Mesendoderm (in vitro differentiated cells): ENCODE measurements around the gene SCGB1C2. TPM values are rescaled to one million over a fixed set of nuclear protein-coding genes. Genes with fewer than 3 reads are reported as not detected.
"Not testable (repeated sequence)": the region's sequence is repeated elsewhere in the genome, so short reads cannot be mapped to it uniquely, and the experiment has no call there.

Experiments
- DNase-seq: peaks from one replicate; pipeline ENCODE4 v3.0.0; 2013
- H2AK5ac ChIP-seq: 2 replicates; pipeline ENCODE4 v1.6.1; 2013; ENCODE audit warnings: low read length, inconsistent platforms
- H2BK120ac ChIP-seq: 2 replicates; pipeline ENCODE4 v1.6.1; 2013; ENCODE audit warnings: low read depth, mild to moderate bottlenecking, low read length, moderate library complexity, mixed read lengths
- H2BK15ac ChIP-seq: replicated peaks from 2 replicates; pipeline ENCODE4 v1.6.1; 2013; ENCODE audit warnings: low read depth, mild to moderate bottlenecking, moderate library complexity
- H2BK5ac ChIP-seq: 2 replicates; pipeline ENCODE4 v1.6.1; 2013; ENCODE audit warnings: low read length, inconsistent platforms
- H3K18ac ChIP-seq: 2 replicates; pipeline ENCODE4 v1.6.1; 2013; ENCODE audit warnings: mild to moderate bottlenecking, low read length, mixed read lengths
- H3K23ac ChIP-seq: one replicate; pipeline ENCODE4 v1.6.1; 2013; ENCODE audit warnings: low read length
- H3K27ac ChIP-seq: 2 replicates; pipeline ENCODE4 v1.5.1; 2013; ENCODE audit warnings: low read depth, mild to moderate bottlenecking, inconsistent platforms, low read length, moderate library complexity
- H3K27me3 ChIP-seq: 2 replicates; pipeline ENCODE4 v1.6.1; 2013; ENCODE audit warnings: low read length, control low read depth, mild to moderate bottlenecking, inconsistent platforms; ENCODE audit not compliant: insufficient read depth, poor library complexity
- H3K36me3 ChIP-seq: 2 replicates; pipeline ENCODE4 v1.6.1; 2013; ENCODE audit warnings: low read length, inconsistent platforms; ENCODE audit not compliant: control insufficient read depth, insufficient read depth
- H3K4ac ChIP-seq: one replicate; pipeline ENCODE4 v1.6.1; 2013; ENCODE audit warnings: low read depth, mild to moderate bottlenecking, low read length, moderate library complexity
- H3K4me1 ChIP-seq: 2 replicates; pipeline ENCODE4 v1.6.1; 2013; ENCODE audit warnings: low read depth, low read length, inconsistent platforms; ENCODE audit not compliant: control insufficient read depth
- H3K4me2 ChIP-seq: 2 replicates; pipeline ENCODE4 v1.6.1; 2013; ENCODE audit warnings: low read length
- H3K4me3 ChIP-seq: 2 replicates; pipeline ENCODE4 v1.5.1; 2013; ENCODE audit warnings: mild to moderate bottlenecking, low read length
- H3K56ac ChIP-seq: one replicate; pipeline ENCODE4 v1.6.1; 2013; ENCODE audit warnings: low read length
- H3K79me1 ChIP-seq: 2 replicates; pipeline ENCODE4 v1.6.1; 2013; ENCODE audit warnings: low read length, inconsistent platforms
- H3K79me2 ChIP-seq: 2 replicates; pipeline ENCODE4 v1.6.1; 2013; ENCODE audit warnings: mild to moderate bottlenecking, low read length; ENCODE audit not compliant: control insufficient read depth, insufficient read depth
- H3K9ac ChIP-seq: 2 replicates; pipeline ENCODE4 v1.6.1; 2013; ENCODE audit warnings: low read length, inconsistent platforms
- H4K5ac ChIP-seq: one replicate; pipeline ENCODE4 v1.6.1; 2013; ENCODE audit warnings: low read length
- H4K8ac ChIP-seq: one replicate; pipeline ENCODE4 v1.6.1; 2013; ENCODE audit warnings: low read depth, mild to moderate bottlenecking, control low read depth, low read length, moderate library complexity
- WGBS: extraction: QIAGEN DNeasy Blood & Tissue Kit; methylation state at CpG from one replicate; pipeline ENCODE4 v1.1.7; 2013; ENCODE audit warnings: low lambda C conversion rate, missing lambda C conversion rate; ENCODE audit not compliant: insufficient coverage; ENCODE audit errors: extremely low coverage; 5-methylcytosine and 5-hydroxymethylcytosine counted together
- polyA plus RNA-seq, 2 experiments: library from polyadenylated mRNA; stranded (reverse); fragments of 200-250 nt; gene quantifications; one replicate each; pipeline ENCODE4 v1.2.3, GENCODE V29; 2013

SCGB1C2 gene
- polyA plus RNA-seq (2013, experiment 1 of 2): not detected
- not detected for polyA plus RNA-seq (2013, experiment 2 of 2)

DNA sequence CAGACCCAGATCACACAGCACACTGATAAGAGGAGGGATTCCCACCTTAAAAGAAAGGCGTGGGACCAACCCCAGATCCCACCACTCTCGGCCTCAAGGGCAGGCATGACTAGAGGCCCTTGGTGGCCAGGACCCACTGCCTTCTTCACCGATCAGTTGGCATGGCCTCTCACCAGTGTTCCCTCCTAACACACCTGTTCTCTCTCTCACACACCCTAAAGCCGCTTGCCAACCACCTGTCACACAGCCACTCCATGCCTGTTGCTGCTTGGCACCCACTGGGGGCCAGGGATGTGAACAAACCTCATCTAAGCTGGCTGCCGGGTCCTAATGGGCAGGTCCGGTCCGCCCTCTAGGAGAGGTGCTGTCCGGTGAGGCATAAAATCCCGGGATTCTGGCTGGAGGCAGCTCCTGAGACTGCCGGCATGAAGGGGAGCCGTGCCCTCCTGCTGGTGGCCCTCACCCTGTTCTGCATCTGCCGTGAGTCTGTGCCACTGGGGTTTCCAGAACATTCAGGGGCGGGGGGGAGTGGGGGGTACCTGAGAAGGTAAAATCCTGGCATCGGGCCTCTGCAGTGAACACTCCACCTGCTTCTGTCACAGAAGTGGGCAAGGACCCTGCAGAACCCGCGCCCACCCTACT lies at the start of gene SCGB1C2:
TSS of gene SCGB1C2 (plus strand) at position 404 of the 642 bp plus-strand sequence. CDS start at position 426, 22 bp downstream.
- H3K56ac ChIP-seq, H3K27ac ChIP-seq: not testable (repeated sequence)

DNA sequence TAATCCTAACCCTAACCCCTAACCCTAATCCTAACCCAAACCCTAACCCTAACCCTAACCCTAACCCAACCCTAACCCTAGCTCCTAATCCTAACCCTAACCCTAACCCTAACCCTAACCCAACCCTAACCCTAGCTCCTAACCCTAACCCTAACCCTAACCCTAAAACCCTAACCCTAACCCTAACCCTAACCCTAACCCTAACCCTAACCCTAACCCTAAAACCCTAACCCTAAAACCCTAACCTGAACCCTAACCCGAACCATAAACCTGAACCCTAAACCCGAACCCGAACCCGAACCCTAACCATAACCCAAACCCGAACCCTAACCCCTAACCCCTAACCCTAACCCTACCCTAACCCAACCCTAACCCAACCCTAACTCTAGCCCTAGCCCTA lies 24.3 kb upstream of the SCGB1C2 start:
- not testable (repeated sequence) for H3K56ac ChIP-seq, H2AK5ac ChIP-seq, H2BK120ac ChIP-seq, H3K27me3 ChIP-seq, H3K9ac ChIP-seq, H2BK5ac ChIP-seq, H3K23ac ChIP-seq, H3K4me3 ChIP-seq, H3K27ac ChIP-seq, H2BK15ac ChIP-seq, H3K4ac ChIP-seq, H3K18ac ChIP-seq, H3K79me1 ChIP-seq, H3K36me3 ChIP-seq, H3K79me2 ChIP-seq, H4K8ac ChIP-seq, H3K4me2 ChIP-seq, H4K5ac ChIP-seq, H3K4me1 ChIP-seq
- DNase-seq: peak; percentile 8
- no CpG with 5 or more reads among the region's 5 CpGs for WGBS

More for the DNA sequence above, at the start of gene SCGB1C2:
- H3K4me1 ChIP-seq, DNase-seq, H3K27me3 ChIP-seq, H3K4me2 ChIP-seq, H3K4me3 ChIP-seq, H2BK120ac ChIP-seq, H4K5ac ChIP-seq, H3K23ac ChIP-seq, H2BK15ac ChIP-seq, H3K79me1 ChIP-seq, H4K8ac ChIP-seq, H3K79me2 ChIP-seq, H2AK5ac ChIP-seq, H2BK5ac ChIP-seq, H3K36me3 ChIP-seq, H3K4ac ChIP-seq, H3K18ac ChIP-seq, H3K9ac ChIP-seq: not testable (repeated sequence)
- WGBS: no CpG with 5 or more reads among the region's 16 CpGs

DNA sequence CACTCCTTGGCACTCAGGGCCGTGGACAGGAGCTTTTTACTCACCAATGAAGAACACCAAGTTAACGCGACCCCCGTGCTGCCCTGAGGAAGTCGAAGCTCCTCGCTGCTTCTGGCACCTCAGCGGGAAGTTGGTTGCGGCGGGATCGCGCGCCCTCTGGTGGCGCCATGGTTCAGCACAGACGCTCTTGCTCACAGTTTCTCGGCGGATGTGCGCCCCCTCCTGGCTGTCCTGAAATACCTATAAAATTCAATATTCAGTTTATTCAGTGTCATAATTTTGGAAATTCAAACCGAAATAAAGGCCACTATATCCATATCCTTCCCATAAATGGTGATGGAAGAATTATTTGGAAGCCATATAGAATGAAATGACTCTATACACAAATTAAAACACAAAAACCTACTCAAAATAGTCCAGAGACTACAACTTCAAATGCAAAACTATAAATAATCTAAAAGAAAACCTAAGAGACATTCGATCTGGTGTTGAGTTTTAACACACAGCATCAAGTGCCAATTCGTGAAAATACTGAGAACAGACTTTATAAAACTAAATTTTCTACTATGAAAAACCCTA lies 18.9 kb upstream of the SCGB1C2 start:
- not testable (repeated sequence) for H3K79me2 ChIP-seq, H3K4me2 ChIP-seq, H2BK5ac ChIP-seq, H3K27me3 ChIP-seq, H3K56ac ChIP-seq, H3K23ac ChIP-seq, H3K4ac ChIP-seq, H4K5ac ChIP-seq, H3K79me1 ChIP-seq, H2AK5ac ChIP-seq, H3K4me3 ChIP-seq, H3K9ac ChIP-seq, H3K36me3 ChIP-seq, H3K18ac ChIP-seq, H2BK15ac ChIP-seq, H3K4me1 ChIP-seq, H4K8ac ChIP-seq, H3K27ac ChIP-seq, H2BK120ac ChIP-seq
- peak; percentile 34 for DNase-seq
- WGBS: no CpG with 5 or more reads among the region's 20 CpGs

DNA sequence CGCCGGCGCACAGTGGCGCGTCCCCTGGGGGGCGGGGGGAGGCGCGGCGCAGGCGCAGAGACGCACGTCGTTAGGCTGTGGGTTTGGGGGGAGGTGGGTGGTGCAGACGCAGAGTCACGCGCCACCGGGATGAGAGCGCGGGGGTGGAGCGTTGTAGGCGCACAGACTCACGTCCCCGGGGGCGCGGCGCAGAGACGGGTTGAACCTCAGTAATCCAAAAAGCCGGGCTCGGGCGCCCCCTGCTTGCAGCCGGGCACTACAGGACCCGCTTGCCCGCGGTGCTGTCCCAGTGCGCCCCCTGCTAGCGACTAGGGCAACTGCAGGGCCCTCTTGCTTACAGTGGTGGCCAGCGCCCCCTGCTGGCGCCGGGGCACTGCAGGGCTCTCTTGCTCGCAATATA lies 3.4 kb upstream of the SCGB1C2 start:
- not testable (repeated sequence) for H3K9ac ChIP-seq, H3K18ac ChIP-seq, H3K27ac ChIP-seq, H3K4me1 ChIP-seq, H2BK5ac ChIP-seq, H3K36me3 ChIP-seq, DNase-seq, H2BK120ac ChIP-seq, H2AK5ac ChIP-seq, H3K4me2 ChIP-seq, H4K5ac ChIP-seq, H3K79me1 ChIP-seq, H3K4ac ChIP-seq, H3K79me2 ChIP-seq, H3K4me3 ChIP-seq, H4K8ac ChIP-seq, H2BK15ac ChIP-seq, H3K56ac ChIP-seq, H3K27me3 ChIP-seq, H3K23ac ChIP-seq
- no CpG with 5 or more reads among the region's 40 CpGs for WGBS

DNA sequence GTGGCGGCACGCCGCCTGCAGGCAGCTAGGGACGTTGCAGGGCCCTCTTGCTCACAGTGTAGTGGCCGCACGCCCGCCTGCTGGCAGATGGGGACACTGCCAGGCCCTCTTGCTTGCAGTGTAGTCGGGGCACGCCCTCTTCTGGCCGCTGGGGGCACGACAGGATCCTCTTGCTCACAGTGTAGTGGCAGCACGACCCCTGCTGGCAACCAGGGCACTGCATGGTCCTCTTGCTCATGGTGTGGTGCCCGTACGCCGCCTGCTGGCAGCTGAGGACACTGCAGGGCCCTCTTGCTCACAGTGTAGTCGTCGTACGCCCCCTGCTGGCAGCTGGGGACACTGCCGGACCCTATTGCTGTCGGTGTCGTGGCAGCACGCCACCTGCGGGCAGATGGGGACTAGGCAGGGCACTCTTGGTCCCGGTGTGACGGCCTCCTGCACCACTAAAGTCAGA lies 3.0 kb upstream of the SCGB1C2 start:
- not testable (repeated sequence) for H3K56ac ChIP-seq, H3K18ac ChIP-seq, H2BK5ac ChIP-seq, H3K4me1 ChIP-seq, H3K23ac ChIP-seq, H3K4ac ChIP-seq, H3K4me2 ChIP-seq, H3K79me1 ChIP-seq, H3K27ac ChIP-seq, H4K5ac ChIP-seq, H3K79me2 ChIP-seq, H3K36me3 ChIP-seq, H3K4me3 ChIP-seq, H2BK15ac ChIP-seq, H3K9ac ChIP-seq, H3K27me3 ChIP-seq, H2AK5ac ChIP-seq, H2BK120ac ChIP-seq, H4K8ac ChIP-seq, DNase-seq
- no CpG with 5 or more reads among the region's 25 CpGs for WGBS

DNA sequence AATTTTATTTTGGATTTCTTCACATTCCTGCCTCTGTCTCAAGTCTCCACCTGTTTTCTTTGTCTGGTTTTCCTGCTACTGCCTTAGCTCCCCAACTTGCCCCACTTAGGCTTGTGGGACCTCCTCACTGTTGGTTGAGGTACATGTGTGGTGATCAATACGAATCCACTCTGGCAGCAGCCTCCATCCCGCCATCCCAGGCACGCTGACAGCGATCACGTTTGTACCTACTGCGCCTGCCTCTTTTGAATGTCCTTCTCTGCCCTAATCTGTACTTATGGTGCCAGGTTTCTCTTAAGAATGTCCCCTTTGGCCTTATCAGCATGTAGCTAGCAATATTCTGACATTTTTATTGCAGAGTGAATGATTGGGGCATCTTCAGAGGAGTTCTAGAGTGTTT lies 2.3 kb upstream of the SCGB1C2 start:
- H2BK15ac ChIP-seq, H2AK5ac ChIP-seq, H3K4me1 ChIP-seq, H3K27me3 ChIP-seq, H3K4me2 ChIP-seq, H3K4me3 ChIP-seq, DNase-seq, H4K8ac ChIP-seq, H4K5ac ChIP-seq, H3K18ac ChIP-seq, H3K56ac ChIP-seq, H3K9ac ChIP-seq, H3K36me3 ChIP-seq, H3K4ac ChIP-seq, H2BK120ac ChIP-seq, H2BK5ac ChIP-seq, H3K23ac ChIP-seq, H3K79me2 ChIP-seq, H3K79me1 ChIP-seq, H3K27ac ChIP-seq: not testable (repeated sequence)
- no CpG with 5 or more reads among the region's 6 CpGs for WGBS
